Measurements from ENCODE around the gene ATXN10. TPM values are rescaled to one million over a fixed set of nuclear protein-coding genes. Genes with fewer than 3 reads are reported as not detected.

The ATXN10 gene
- total RNA-seq, 2 experiments from 2014 or later = 43.8 to 48.0 TPM

DNA sequence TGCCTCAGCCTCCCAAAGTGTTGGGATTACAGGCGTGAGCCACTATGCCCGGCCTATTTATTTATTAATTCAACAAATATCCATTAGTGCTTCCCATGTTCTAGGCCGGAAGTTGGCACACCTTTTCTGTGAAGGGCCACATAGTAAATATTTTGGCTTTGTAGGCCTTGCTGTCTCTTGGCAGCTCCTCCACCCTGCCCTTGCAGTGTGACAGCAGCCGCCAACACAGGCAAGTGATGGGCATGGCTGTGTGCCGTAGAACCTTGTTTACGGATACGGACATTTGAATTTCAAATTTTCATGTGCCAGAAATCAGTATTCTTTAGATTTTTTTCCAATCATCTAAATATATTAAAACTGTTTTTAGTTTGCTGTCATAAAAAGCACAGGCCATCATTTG is 165.9 kb downstream of the ATXN10 start:
- CTCF ChIA-PET = no interaction called here
- DNase-seq (no peak), ATAC-seq (ENCODE audit: poor library complexity) (no peak)
- Histone ChIP-seq H3K27ac (ENCODE audit: low read depth in 1 of 2, low read length in 2 of 2) (no peak overlapping the region), H3K4me1 (ENCODE audit: insufficient read depth, low read length) (no peaks in the 10 kb centered on the region), H3K4me3 (ENCODE audit: low read length) (no peak overlapping the region), H3K36me3 (ENCODE audit: insufficient read depth, low read length) (peaks cover 26% of the 10 kb centered on the region), H3K27me3 (ENCODE audit: control insufficient read depth in 1 of 2, insufficient read depth in 2 of 2, low read length in 2 of 2) (no peaks in the 10 kb centered on the region), H3K9me3 (ENCODE audit: control insufficient read depth in 1 of 2, insufficient read depth in 1 of 2, low read length in 2 of 2) (no peaks in the 10 kb centered on the region)
- Mint-ChIP-seq H3K9me3 (no peaks in the 10 kb centered on the region), H3K4me3 (no peak overlapping the region), H3K4me1 (ENCODE audit: low read depth) (no peaks in the 10 kb centered on the region), H3K36me3 (ENCODE audit: low read depth) (peaks cover 68% of the 10 kb centered on the region), H3K27me3 (no peaks in the 10 kb centered on the region), H3K27ac (no peak overlapping the region)
- intact Hi-C loops (cut with DNase I, micrococcal nuclease) = no loop called here
- TF ChIP-seq, protein P1, sequence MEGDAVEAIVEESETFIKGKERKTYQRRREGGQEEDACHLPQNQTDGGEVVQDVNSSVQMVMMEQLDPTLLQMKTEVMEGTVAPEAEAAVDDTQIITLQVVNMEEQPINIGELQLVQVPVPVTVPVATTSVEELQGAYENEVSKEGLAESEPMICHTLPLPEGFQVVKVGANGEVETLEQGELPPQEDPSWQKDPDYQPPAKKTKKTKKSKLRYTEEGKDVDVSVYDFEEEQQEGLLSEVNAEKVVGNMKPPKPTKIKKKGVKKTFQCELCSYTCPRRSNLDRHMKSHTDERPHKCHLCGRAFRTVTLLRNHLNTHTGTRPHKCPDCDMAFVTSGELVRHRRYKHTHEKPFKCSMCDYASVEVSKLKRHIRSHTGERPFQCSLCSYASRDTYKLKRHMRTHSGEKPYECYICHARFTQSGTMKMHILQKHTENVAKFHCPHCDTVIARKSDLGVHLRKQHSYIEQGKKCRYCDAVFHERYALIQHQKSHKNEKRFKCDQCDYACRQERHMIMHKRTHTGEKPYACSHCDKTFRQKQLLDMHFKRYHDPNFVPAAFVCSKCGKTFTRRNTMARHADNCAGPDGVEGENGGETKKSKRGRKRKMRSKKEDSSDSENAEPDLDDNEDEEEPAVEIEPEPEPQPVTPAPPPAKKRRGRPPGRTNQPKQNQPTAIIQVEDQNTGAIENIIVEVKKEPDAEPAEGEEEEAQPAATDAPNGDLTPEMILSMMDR (IDR thresholded peaks at IDR 0.05) = no peak
- POLR2A ChIA-PET = no interaction called here

DNA sequence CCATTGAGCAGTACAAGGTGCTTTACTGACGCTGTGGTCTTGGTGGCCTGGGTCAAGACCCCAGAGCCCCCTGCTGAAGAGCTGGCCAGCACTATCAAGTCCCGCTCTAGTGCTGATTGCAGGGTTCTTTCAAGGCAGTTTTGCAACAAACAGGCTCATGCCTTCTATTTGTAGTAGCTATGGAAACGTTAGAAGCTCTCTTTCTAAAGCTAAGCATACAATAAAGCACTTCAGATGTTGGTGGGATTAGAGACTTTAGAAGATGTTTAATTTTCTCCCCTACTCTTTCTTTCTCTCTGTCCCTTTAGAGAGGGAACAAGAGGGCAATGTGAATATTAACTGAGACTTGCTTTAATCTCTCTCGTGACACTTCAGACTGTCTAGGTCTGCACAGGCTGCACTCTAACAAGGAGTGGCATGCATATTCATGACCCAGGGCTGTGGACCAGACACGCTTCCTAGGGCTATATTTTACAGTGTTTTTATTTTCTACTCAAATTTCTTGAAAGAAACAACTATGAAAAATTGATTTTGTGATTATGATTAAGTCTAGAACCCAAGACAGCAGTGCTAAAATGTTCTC is 166.8 kb downstream of the ATXN10 start:
- Histone ChIP-seq H3K9me3 (ENCODE audit: control insufficient read depth in 1 of 2, insufficient read depth in 1 of 2, low read length in 2 of 2) (no peaks in the 10 kb centered on the region), H3K4me3 (ENCODE audit: low read length) (no peak overlapping the region), H3K27me3 (ENCODE audit: control insufficient read depth in 1 of 2, insufficient read depth in 2 of 2, low read length in 2 of 2) (no peaks in the 10 kb centered on the region), H3K36me3 (ENCODE audit: insufficient read depth, low read length) (peaks cover 32% of the 10 kb centered on the region), H3K4me1 (ENCODE audit: insufficient read depth, low read length) (no peaks in the 10 kb centered on the region), H3K27ac (ENCODE audit: low read depth in 1 of 2, low read length in 2 of 2) (no peak overlapping the region)
- Mint-ChIP-seq H3K4me1 (ENCODE audit: low read depth) (no peaks in the 10 kb centered on the region), H3K27ac (no peak overlapping the region), H3K9me3 (no peaks in the 10 kb centered on the region), H3K36me3 (ENCODE audit: low read depth) (peaks cover 68% of the 10 kb centered on the region), H3K4me3 (no peak overlapping the region), H3K27me3 (no peaks in the 10 kb centered on the region)
- CTCF ChIA-PET = no interaction called here
- TF ChIP-seq, protein P1 (IDR thresholded peaks at IDR 0.05) = no peak
- ATAC-seq (ENCODE audit: poor library complexity) = no peak
- POLR2A ChIA-PET = no interaction called here
- no peak for DNase-seq
- intact Hi-C loops (cut with DNase I, micrococcal nuclease) = no loop called here

DNA sequence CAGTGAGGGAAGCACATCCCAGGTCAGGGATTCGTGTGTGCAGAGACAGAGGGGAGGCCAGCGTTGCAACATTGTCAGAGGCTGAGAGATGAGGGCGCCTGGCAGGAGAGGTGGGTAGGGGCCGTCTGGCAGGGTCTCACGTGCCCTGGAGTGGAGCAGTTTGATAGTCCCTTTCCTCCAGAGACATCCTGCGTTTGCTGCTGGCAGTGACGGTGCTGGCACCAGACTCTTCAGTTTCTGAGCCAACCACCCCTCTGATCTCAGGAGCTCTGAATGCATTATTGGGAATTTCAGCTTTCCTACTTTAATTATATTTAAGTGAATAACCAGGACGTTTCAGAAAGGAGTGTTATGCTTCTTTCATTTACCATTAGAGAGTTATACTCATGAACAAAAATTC is 168.8 kb downstream of the ATXN10 start:
- Histone ChIP-seq H3K27ac (ENCODE audit: low read depth in 1 of 2, low read length in 2 of 2) (no peak overlapping the region), H3K36me3 (ENCODE audit: insufficient read depth, low read length) (peaks cover 48% of the 10 kb centered on the region), H3K4me3 (ENCODE audit: low read length) (no peak overlapping the region), H3K4me1 (ENCODE audit: insufficient read depth, low read length) (no peaks in the 10 kb centered on the region), H3K9me3 (ENCODE audit: control insufficient read depth in 1 of 2, insufficient read depth in 1 of 2, low read length in 2 of 2) (no peaks in the 10 kb centered on the region), H3K27me3 (ENCODE audit: control insufficient read depth in 1 of 2, insufficient read depth in 2 of 2, low read length in 2 of 2) (no peaks in the 10 kb centered on the region)
- TF ChIP-seq, protein P1 (IDR thresholded peaks at IDR 0.05) = no peak
- H3K9me3 Mint-ChIP-seq = no peaks in the 10 kb centered on the region
- CTCF ChIA-PET = no interaction called here
- H3K4me1 Mint-ChIP-seq (ENCODE audit: low read depth) = no peaks in the 10 kb centered on the region
- ATAC-seq (ENCODE audit: poor library complexity) (no peak), DNase-seq (no peak)
- H3K27ac Mint-ChIP-seq = no peak overlapping the region
- no peak overlapping the region for H3K4me3 Mint-ChIP-seq
- H3K27me3 Mint-ChIP-seq = no peaks in the 10 kb centered on the region
- H3K36me3 Mint-ChIP-seq (ENCODE audit: low read depth) = peaks cover 79% of the 10 kb centered on the region
- intact Hi-C loops (cut with DNase I, micrococcal nuclease) = no loop called here
- POLR2A ChIA-PET = no interaction called here
